ENCODE data around the gene TMEM183A.
"Not testable (repeated sequence)": the region's sequence is repeated elsewhere in the genome, so short reads cannot be mapped to it uniquely, and the experiment has no call there.

TMEM183A gene

DNA sequence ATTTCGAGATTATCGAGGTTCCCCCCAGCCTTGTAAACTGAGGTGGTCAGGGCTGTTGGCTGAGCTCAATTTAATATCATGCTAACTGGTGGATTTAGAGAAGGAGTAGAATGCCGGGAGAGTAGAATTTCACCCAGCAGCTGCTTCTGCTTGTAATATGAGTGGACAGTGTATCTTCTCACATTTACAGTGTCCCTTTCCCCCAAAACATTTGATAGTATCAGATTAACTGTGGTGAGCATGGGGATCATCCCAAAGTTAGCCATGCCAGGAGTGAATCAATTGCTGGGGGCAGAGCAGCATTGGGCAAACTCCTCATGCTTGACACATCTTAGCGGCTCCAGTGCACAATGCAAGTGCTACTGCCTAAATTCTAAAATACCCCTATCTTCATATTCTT, 9.9 kb downstream of the TMEM183A start:
- Histone ChIP-seq H3K36me3 (peaks cover 80 to 98% (median 81%) of the 10 kb centered on the region in 3 donors), H3K9me3 (no peaks in the 10 kb centered on the region), H3K27me3 (no peaks in the 10 kb centered on the region), H3K4me1 (no peaks in the 10 kb centered on the region), H3K4me3 (no peak overlapping the region), H3K27ac (no peak overlapping the region)
- no peak for TF ChIP-seq CTCF (IDR thresholded peaks at IDR 0.05)
- intact Hi-C loops (cut with DNase I; ENCODE audit: low total_unique reads) = no loop called here
- DNase-seq = no peak

- DNase-seq = no peak
- intact Hi-C loops (cut with DNase I; ENCODE audit: low total_unique reads) = no loop called here
- Histone ChIP-seq H3K27me3 (no peaks in the 10 kb centered on the region), H3K4me3 (no peak overlapping the region), H3K27ac (no peak overlapping the region), H3K9me3 (no peaks in the 10 kb centered on the region), H3K4me1 (no peaks in the 10 kb centered on the region), H3K36me3 (peaks cover 84 to 100% (median 88%) of the 10 kb centered on the region in 3 donors)
- TF ChIP-seq CTCF (IDR thresholded peaks at IDR 0.05) = no peak
Observed at GRCh38 chr1:203017692-203018091, 10.5 kb downstream of the TMEM183A start.

GRCh38 chr1:203022855-203023254, 15.7 kb downstream of the TMEM183A start:
- H3K27ac ChIP-seq; intact Hi-C loops (cut with DNase I; ENCODE audit: low total_unique reads); DNase-seq; H3K9me3 ChIP-seq; H3K27me3 ChIP-seq; H3K4me3 ChIP-seq: not testable (repeated sequence)
- H3K4me1 ChIP-seq = peaks cover 0 to 18% (median 15%) of the 10 kb centered on the region in 4 donors
- H3K36me3 ChIP-seq = peaks cover 40 to 64% (median 55%) of the 10 kb centered on the region in 3 donors

GRCh38 chr1:203025686-203026030, 18.5 kb downstream of the TMEM183A start:
- intact Hi-C loops (cut with DNase I; ENCODE audit: low total_unique reads) = no loop called here
- Histone ChIP-seq H3K4me1 (peaks cover 0 to 40% (median 27%) of the 10 kb centered on the region in 4 donors), H3K9me3 (no peaks in the 10 kb centered on the region), H3K36me3 (peaks cover 26 to 36% (median 28%) of the 10 kb centered on the region in 3 donors), H3K27ac (peak overlapping the region; percentile 60 to 77), H3K27me3 (no peaks in the 10 kb centered on the region), H3K4me3 (peak overlapping the region; percentile 54 to 71)
- TF ChIP-seq CTCF (IDR thresholded peaks at IDR 0.05) = no peak
- DNase-seq = no peak

- Histone ChIP-seq H3K4me3 (peak within 1 kb of the TSS; percentile 54 to 71), H3K9me3 (no peaks in the 10 kb centered on the region), H3K27ac (peak within 1 kb of the TSS; percentile 60 to 77), H3K27me3 (no peaks in the 10 kb centered on the region), H3K4me1 (peaks cover 0 to 40% (median 27%) of the 10 kb centered on the region in 4 donors), H3K36me3 (peaks cover 24 to 31% (median 24%) of the 10 kb centered on the region in 3 donors)
- no peak for TF ChIP-seq CTCF (IDR thresholded peaks at IDR 0.05)
- DNase-seq = peak; percentile 69 to 89
- intact Hi-C loops (cut with DNase I; ENCODE audit: low total_unique reads) = no loop called here
Observed at GRCh38 chr1:203026031-203026665, 19.0 kb downstream of the TMEM183A start, which contains the start of gene PPFIA4. Gene PPFIA4 (plus strand): TSS chr1:203026491. CDS start chr1:203039009, 12,518 bp downstream.

Measured in tibial artery (tissue), 4 donors.